GM04504 (cell line): Measurements from ENCODE around the gene DDHD1.
"Not testable (repeated sequence)": the region's sequence is repeated elsewhere in the genome, so short reads cannot be mapped to it uniquely, and the experiment has no call there.

Experiments
- DNase-seq: peaks from one replicate; pipeline ENCODE4 v3.0.0-alpha.2; 2012; ENCODE audit warnings: low read depth

The DDHD1 gene

DNA sequence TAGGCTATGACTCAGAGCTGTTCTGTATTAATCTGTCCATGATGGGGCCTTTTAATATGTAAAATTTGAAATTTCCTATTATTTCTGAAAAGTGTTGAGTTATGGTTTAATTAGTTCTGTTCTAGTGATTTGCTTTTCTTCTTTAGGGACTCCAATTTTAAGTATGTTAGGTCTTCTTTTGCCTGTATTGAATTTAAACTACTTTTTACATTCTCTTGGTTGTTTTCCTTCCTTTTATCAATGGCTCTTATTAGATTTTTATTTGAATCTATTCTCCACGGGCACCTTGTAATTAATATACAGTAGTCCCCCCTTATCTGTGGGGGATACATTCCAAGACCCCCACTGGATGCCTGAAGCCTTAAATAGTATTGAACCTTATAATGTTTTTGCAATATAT lies 46.4 kb downstream of the DDHD1 start:
- no peak for DNase-seq

GRCh38 chr14:53103636-53104340 lies 49.3 kb downstream of the DDHD1 start:
- no peak for DNase-seq

- DNase-seq, result peak; percentile 28
Measured at GRCh38 chr14:53093206-53093605, 59.9 kb downstream of the DDHD1 start.

DNA sequence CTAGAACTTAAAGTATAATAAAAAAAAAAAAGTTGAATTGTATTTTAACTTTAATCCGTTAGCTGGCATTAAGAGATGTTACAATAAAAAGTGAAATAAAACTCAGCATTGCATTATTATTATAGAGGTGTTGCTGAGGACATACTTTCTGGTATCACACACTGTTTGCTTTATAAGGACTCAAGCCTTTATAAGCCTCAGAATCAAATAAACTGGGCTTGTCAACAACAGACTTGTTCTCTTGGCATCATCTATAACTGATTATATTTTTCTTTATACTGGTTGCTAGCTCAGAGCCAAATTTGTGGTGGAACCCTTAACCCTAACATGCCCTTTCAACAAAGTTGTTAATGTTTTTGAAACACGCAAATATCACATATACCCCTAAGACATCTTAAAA lies 62.3 kb downstream of the DDHD1 start:
- DNase-seq, result no peak

DNA sequence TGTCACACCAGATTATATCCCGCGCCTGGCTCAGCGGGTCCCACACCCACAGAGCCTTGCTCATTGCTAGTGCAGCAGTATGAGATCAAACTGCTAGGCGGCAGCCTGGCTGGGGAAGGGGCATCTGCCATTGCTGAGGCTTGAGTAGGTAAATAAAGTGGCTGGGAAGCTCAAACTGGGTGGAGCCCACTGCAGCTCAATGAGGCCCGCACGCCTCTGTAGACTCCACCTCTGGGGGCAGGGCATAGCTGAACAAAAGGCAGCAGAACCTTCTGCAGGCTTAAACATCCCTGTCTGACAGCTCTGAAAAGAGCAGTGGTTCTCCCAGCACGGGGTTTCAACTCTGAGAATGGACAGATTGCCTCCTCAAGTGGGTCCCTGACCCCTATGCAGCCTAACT lies 68.2 kb downstream of the DDHD1 start:
- not testable (repeated sequence) for DNase-seq

GRCh38 chr14:53064475-53064874 lies 88.6 kb downstream of the DDHD1 start:
- no peak for DNase-seq

DNA sequence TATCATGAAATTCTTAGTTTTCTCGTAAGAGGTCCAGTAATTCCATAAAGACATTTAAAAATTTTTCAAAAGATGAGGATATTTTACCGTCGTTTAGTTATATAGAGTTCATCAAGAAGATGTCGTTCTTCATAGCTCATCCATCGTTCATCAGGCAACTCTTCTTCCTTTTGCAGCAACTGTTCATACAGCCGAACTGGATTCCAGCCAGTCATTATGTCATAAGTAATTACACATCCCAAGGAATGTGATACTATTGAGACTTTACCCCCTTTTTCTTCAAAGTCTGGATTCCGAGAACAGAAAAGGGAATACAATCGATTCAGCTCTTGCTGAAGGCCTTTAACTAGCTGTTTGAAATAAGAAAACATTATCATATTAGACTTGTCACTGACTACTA lies 90.3 kb downstream of the DDHD1 start:
- no peak for DNase-seq

DNA sequence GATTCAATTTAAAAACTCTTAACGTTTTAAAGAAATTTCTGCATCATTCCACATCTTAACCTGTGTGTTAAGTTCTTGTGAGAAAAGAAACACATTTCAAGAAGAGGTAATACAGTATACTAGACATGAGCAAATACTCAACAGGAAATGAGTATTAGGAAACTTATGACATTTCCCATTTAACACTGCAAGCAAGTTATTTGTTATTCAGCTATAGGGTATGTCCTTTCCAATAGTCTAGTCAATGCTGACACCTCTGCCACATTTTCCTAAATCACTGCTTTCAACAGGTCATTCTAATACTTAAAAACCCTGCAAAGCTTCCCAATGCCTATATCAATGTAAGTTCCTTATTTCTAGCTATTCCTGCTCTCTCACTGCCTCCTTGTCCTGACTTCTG lies 93.1 kb downstream of the DDHD1 start:
- DNase-seq, result no peak

DNA sequence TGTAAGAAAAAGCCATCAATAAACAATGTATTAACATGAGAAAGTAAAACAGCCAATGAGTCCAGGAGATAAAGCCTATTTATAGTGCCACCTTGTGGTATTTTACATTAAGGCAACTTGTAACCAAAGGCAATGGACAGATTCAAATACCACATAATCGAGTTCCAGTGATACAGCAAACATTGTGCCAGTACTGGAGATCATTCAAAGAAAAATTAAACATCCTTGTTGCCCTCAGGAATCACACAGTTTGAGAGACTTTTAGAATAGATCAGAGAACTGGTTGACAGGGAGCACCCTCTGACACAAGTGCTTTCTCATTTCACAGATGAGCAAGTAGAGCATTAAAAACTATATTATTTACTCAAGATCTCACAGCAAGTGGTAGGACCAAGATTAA lies 98.1 kb downstream of the DDHD1 start:
- peak; percentile 42 for DNase-seq

DNA sequence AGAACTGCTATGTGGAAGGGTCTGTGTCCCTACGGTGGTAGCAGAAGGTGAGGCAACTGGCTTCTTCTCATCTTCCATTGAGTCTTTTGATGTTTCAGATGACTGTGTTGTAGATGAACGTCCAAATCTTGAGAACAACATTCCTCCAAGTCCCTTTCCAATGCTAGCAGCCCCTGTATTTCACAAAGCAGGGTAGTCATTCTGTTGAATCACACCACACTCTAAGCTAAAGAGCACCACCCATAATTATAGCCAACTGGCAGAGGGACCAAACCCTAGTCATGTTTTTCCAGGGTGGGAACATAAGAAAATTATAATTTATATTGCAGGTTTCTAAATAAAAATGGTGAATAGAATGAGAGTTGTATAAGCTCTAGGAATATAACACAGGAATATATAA lies 98.7 kb downstream of the DDHD1 start:
- DNase-seq, result peak; percentile 26

DNA sequence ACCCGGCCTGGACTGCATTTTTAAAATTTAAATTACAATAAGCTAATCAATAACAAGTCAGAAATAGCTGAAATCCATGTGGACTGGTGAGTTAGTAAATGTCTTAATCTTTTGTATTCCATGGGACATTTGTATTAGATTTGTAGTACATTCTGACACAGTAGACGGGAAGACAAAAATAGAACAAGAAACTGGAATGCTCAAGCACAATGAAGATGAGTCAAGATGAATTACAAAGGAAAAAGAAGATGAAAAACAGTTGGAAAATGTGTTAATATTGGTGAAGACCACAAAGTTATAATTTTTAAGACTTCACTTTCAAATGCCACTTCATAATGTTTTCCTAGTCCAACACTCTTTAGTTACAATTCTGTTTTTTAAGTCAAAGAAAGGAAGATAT lies 104.5 kb downstream of the DDHD1 start:
- no peak for DNase-seq

DNA sequence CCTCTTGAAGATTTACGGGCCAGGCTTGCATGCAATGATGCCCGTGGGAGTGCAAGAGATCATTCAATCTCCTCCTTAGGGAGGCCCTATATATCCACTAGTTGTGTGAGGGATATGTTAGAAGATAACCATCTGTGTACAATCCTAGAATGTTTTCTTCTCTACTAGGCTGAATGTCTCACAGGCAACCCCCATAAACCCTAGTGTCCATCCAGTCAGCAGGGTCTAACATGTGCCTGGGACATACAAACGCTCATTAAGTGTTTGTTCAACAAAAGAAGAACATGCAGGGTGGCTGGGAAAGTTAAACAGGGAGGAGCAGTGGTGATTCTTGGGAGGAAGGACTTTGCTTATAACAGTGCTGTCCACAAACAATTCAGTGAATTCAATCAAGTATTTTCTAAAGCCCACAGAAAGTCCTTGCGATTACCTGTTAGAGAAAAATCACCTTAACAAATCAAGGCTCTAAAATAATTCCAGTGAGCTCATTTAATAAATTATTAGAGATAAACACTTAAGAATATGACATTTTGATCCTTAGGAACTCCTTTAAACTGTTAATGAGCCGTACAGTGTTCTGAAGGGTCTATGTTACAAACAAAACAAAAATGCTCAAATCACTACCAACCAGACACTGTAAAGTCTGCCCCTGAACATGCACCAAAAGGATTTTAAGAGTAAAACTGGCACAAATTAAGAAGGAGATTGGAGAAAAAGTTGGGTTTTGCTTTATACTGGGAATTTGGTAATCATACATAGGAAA lies 105.6 kb downstream of the DDHD1 start:
- no peak for DNase-seq

- DNase-seq, result no peak
Measured at GRCh38 chr14:53044486-53044885, 108.6 kb downstream of the DDHD1 start.

DNA sequence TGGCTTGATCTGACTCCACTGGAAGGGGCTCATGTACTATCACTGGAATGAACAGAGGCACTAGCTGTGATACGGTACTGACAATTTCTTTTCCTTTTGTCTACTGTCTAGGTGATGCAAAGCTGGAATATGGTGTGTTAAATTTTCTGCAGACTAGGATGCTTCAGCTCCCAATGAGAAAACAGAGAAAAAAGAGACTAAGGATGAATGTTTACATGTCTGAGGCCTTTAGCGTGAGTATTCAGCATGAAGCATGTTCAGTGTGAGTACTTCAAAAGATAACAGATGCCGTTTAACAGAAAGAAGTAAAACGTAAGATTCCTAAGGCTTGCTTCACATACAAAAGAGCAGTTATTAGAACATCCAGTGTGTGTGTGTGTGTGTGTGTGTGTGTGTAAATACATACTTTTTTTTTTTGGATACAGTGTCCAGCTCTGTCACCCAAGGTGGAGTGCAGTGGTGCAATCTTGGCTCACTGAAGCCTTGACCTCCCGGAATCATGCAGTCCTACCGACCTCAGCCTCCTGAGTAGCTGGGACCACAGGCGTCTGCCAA lies 110.0 kb downstream of the DDHD1 start:
- DNase-seq, result no peak

DNA sequence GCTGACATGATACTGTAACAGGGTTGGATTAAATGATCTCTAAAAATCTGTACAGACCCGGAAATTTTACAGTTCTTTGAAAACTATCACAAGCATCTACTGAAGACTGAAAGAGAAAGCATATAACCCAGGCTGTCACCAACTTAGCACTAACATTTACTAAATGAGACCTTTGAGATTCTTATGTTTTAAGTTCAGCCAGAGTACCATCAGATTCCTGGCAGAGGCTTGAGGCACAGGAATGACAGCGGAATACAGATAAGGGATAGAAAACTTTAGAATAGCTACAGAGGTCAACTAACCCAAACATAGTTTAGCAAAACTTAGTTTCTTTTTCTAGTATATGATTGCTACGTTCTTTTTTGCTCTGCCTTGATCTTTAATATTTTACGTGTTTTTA lies 110.6 kb downstream of the DDHD1 start:
- no peak for DNase-seq

- DNase-seq, result no peak
Measured at GRCh38 chr14:53041067-53041466, 112.1 kb downstream of the DDHD1 start.

- no peak for DNase-seq
Measured at GRCh38 chr14:53038629-53039028, 114.5 kb downstream of the DDHD1 start.

- DNase-seq, result no peak
Measured at GRCh38 chr14:53037016-53037415, 116.1 kb downstream of the DDHD1 start.

- DNase-seq, result no peak
Measured at GRCh38 chr14:53035336-53036210, 117.5 kb downstream of the DDHD1 start.

- DNase-seq, result no peak
Measured at GRCh38 chr14:53034688-53035230, 118.4 kb downstream of the DDHD1 start.

GRCh38 chr14:53034036-53034435 lies 119.1 kb downstream of the DDHD1 start:
- DNase-seq, result no peak

DNA sequence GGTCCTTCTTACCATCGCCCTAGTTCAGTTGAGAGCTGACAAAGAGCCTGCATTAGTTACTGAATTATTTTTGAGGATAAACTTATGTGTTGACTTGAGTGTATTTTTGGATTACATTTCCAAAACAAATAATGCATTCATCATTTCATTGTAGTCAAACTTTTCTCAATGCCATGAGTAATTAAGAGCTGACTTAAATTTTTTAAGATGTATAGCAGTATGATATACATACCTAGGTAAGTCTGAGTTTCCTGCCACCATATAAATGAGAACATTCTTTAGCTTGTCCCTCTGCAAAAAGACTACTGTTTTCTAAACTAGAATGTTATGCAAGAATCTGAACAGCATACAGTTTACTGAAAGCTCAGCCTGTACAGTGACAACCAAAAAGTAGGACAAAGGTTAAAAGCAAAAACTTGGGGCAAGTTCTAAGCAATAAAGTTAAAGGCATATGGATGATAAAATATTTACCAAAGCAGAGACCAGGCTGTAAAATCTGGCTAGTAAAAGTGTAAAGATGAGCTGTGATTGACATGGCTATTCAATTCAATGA lies 120.2 kb downstream of the DDHD1 start:
- no peak for DNase-seq
